RWPE1 (cell line): ENCODE data around the gene SYT1.
A peak's percentile ranks its signal among the peaks of the same experiment; 100 is the strongest.
"Not testable (repeated sequence)": the region's sequence is repeated elsewhere in the genome, so short reads cannot be mapped to it uniquely, and the experiment has no call there.

ENCODE experiments used
- CTCF ChIA-PET: fragments of 350-600 bp; sonication (Branson Sonifier 250); formaldehyde crosslinking; extraction: SDS; loops from one replicate; lab custom pipeline; 2021; lab: Yijun Ruan, JAX
- POLR2A ChIA-PET: fragments of 400-600 bp; formaldehyde crosslinking; extraction: SDS; loops from one replicate; lab custom pipeline; 2020; ENCODE audit warnings: antibody characterized with exemption; ENCODE audit not compliant: low non-redundant PET; lab: Yijun Ruan, JAX
- DNase-seq: peaks from one replicate; pipeline ENCODE4 v3.0.0; 2012; ENCODE audit warnings: low spot score
- H3K27ac ChIP-seq: fragments of 450-650 bp; 2 replicates; pipeline ENCODE4 v1.5.1; 2017
- TF ChIP-seq, protein P1 (sequence below): fragments of 450-650 bp; conservative IDR thresholded peaks from 2 replicates; pipeline ENCODE4 v1.5.1; 2017; ENCODE audit warnings: low read depth, mild to moderate bottlenecking

Gene SYT1

DNA sequence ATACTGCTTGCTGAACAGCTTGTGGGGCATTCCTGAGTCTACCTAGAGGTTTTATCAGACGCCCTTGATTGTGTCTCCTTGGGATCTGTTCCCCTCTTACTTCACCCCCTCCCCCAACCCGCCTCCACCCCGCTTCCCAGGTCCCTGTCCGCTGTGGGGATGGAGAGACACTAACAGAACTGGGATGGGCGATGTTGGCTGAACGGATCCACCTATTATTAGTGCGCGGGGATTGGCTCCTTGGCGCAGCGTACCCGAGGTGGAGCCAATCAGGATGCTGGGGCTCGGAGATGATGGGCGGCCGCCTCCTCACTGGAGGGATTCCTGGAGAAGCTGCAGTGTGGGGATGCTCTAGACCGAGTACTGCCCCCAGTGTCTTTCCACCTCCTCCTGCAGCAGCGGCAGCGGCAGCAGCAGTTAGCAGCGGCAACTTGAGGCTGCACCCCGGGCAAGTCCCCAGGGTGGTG, at the start of gene SYT1:
Gene SYT1 (plus strand): TSS at position 372 of the 467 bp plus-strand sequence.
- TF ChIP-seq, protein P1, sequence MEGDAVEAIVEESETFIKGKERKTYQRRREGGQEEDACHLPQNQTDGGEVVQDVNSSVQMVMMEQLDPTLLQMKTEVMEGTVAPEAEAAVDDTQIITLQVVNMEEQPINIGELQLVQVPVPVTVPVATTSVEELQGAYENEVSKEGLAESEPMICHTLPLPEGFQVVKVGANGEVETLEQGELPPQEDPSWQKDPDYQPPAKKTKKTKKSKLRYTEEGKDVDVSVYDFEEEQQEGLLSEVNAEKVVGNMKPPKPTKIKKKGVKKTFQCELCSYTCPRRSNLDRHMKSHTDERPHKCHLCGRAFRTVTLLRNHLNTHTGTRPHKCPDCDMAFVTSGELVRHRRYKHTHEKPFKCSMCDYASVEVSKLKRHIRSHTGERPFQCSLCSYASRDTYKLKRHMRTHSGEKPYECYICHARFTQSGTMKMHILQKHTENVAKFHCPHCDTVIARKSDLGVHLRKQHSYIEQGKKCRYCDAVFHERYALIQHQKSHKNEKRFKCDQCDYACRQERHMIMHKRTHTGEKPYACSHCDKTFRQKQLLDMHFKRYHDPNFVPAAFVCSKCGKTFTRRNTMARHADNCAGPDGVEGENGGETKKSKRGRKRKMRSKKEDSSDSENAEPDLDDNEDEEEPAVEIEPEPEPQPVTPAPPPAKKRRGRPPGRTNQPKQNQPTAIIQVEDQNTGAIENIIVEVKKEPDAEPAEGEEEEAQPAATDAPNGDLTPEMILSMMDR: no peak
- peak within 1 kb of the TSS; percentile 59 for H3K27ac ChIP-seq
- POLR2A ChIA-PET: interaction anchor here (0.7 kb wide), 1 partner anchor 340 kb away, joined by 3 read pairs; no protein-coding TSS in a partner anchor
- CTCF ChIA-PET: no interaction called here
- peak; percentile 94 for DNase-seq

DNA sequence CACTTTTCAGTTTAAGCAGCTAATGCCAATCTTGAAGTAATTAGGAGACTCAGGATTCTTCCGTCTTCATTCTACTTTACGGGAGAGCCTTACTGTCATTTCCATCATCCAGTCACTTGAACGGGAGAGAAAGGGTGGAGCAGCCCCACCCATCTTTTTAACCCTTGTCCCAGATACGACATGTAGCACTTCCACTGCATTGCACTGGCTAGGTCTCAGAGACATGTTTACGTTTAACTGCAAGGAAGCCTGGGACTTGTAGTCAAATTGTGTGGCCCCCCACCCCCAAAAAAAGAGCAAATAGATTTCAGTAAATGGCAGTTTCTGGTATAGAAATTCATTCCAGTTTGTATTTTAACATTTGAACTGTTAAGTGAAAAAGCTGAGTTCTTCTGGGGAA, 46.1 kb upstream of the SYT1 start:
- H3K27ac ChIP-seq: no peak overlapping the region
- CTCF ChIA-PET: no interaction called here
- POLR2A ChIA-PET: no interaction called here
- DNase-seq: no peak
- TF ChIP-seq, protein P1: no peak

DNA sequence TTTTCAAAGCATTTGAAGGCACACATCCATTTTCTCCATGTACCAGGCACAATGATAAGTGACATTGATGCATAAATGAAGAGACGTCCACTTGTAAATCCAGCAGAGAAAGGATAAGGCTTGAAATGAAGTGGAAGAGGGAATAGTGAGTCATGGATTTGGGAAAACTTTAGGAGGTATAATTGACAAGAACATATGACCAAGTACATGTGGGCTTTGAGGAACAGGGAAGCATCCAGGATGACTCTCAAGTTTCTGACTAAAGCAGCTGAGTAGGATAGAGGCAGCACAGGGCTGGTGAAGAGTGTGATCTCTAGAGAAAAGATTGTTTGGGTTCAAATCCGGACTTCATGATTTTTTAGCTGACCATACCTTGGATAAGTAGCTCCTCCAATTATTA, 43.6 kb upstream of the SYT1 start:
- ChIA-PET CTCF (no interaction called here), POLR2A (no interaction called here)
- DNase-seq: no peak
- no peak overlapping the region for H3K27ac ChIP-seq
- TF ChIP-seq, protein P1: no peak

DNA sequence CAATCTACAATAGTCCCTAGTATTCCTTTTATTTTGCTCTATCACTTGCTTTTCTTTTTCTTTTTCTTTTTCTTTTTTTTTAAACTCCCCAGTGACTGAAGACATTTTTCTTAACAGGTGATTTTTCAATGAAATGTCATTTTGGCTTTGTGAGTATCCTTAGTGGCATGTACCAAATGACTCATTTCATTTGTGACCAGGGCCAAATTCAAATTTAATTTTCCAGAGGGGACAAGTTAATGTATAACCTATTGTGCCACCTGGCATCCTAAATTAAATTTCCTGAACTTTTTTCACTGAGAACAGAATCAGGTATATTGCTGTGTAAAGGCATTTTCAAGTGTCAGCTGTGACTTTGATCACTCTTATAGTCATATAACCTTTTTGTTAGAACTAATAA, 39.7 kb upstream of the SYT1 start:
- ChIA-PET CTCF (no interaction called here), POLR2A (no interaction called here)
- H3K27ac ChIP-seq: no peak overlapping the region
- TF ChIP-seq, protein P1: no peak
- DNase-seq: no peak

DNA sequence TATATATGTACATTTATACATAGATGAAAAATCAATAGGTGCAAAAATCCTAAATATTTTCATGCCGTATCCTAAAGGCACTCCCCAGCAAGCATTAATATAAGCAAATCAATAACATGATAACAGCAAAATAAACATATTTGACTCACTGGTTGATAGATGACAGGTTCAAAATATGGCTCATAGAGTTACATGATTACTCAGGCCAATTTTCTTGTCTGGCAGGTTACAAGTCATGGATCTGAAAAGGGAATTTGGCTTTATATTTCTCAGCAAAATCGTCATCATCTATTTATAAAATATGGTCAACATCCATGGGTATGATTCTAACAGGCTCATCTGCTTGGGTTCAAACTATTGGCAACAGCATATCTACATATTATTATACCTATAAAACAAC, 34.9 kb upstream of the SYT1 start:
- no peak overlapping the region for H3K27ac ChIP-seq
- POLR2A ChIA-PET: no interaction called here
- TF ChIP-seq, protein P1: no peak
- DNase-seq: no peak
- CTCF ChIA-PET: no interaction called here

DNA sequence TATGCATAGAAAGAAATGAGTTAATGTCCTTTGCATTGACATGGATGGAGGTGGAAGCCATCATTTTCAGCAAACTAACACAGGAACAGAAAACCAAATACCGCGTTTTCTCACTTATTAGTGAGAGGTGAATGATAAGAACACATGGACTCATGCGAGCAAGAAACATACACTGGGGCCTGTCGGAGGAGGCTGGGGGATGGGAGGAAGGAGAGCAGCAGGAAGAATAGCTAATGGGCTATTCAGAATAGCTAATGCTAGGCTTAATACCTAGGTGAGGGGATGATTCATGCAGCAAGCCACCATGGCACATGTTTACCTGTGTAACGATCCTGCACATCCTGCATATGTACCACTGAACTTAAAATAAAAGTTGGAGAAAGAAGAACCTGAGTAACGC, 29.1 kb upstream of the SYT1 start:
- ChIA-PET POLR2A (no interaction called here), CTCF (no interaction called here)
- no peak overlapping the region for H3K27ac ChIP-seq
- DNase-seq: no peak
- TF ChIP-seq, protein P1: no peak

DNA sequence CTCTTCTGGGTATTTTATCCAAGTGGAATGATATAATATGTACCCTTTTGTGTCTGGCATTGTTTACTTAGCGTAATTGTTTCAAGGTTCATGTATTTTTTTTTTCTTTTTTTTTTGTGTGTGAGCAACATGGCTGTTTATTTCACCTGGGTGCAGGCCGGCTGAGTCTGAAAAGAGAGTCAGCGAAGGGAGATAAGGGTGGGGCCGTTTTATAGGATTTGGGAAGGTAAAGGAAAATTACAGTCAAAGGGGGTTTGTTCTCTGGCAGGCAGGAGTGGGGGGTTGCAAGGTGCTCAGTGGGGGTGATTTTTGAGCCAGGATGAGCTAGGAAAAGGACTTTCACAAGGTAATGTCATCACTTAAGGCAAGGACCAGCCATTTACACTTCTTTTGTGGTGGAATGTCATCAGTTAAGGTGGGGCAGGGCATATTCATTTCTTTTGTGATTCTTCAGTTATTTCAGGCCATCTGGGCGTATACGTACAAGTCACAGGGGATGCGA, 24.0 kb upstream of the SYT1 start:
- H3K27ac ChIP-seq, POLR2A ChIA-PET, DNase-seq, CTCF ChIA-PET: not testable (repeated sequence)
